Measurements from ENCODE around the gene MORN3.

Gene MORN3

GRCh38 chr12:121701667-121702277, 32.3 kb upstream of the MORN3 start:
- TF ChIP-seq REST (IDR thresholded peaks at IDR 0.05; ENCODE audit: insufficient read depth in 1 of 2, low read depth in 2 of 2, low read length in 2 of 2) (no peak), TAF1 (IDR thresholded peaks at IDR 0.05; ENCODE audit: borderline replicate concordance, insufficient read depth, low read length) (no peak), FOXP2 (optimal IDR thresholded peaks at IDR 0.05; ENCODE audit: borderline replicate concordance, extremely low read depth, extremely low read length, insufficient read depth) (no peak), POLR2AphosphoS5 (IDR thresholded peaks at IDR 0.05; ENCODE audit: low read depth, low read length) (no peak), SIN3A (IDR thresholded peaks at IDR 0.05; ENCODE audit: borderline replicate concordance, insufficient read depth, low read length) (no peak)

- no peak for TF ChIP-seq REST (IDR thresholded peaks at IDR 0.05; ENCODE audit: insufficient read depth in 1 of 2, low read depth in 2 of 2, low read length in 2 of 2)
- TF ChIP-seq POLR2AphosphoS5 (IDR thresholded peaks at IDR 0.05; ENCODE audit: low read depth, low read length) = no peak
- no peak for TF ChIP-seq SIN3A (IDR thresholded peaks at IDR 0.05; ENCODE audit: borderline replicate concordance, insufficient read depth, low read length)
- TF ChIP-seq TAF1 (IDR thresholded peaks at IDR 0.05; ENCODE audit: borderline replicate concordance, insufficient read depth, low read length) = no peak
- no peak for TF ChIP-seq FOXP2 (optimal IDR thresholded peaks at IDR 0.05; ENCODE audit: borderline replicate concordance, extremely low read depth, extremely low read length, insufficient read depth)
Observed at GRCh38 chr12:121697093-121697698, 27.7 kb upstream of the MORN3 start.

DNA sequence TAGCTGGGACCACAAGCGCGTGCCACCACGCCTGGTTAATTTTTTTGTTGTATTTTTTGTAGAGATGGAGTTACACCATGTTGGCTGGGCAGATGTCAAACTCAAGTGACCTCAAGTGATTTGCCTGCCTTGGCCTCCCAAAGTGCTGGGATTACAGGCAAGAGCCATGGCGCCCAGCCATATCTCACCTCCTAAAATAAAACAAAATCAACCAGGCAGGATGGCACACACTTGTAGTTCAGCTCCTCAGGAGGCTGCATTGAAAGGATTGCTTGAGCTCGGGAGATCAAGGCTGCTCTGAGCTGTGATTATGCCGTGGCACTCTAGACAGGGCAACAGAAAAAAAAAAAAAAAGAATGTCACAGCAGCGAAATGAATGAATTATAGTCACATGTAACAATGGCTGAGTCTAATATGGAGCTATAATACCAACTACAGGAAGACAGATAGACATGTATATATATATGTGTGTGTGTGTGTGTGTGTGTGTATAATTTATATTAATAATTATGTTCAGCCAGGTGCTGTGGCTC, 23.8 kb upstream of the MORN3 start:
- TF ChIP-seq SIN3A (IDR thresholded peaks at IDR 0.05; ENCODE audit: borderline replicate concordance, insufficient read depth, low read length) (no peak), REST (IDR thresholded peaks at IDR 0.05; ENCODE audit: insufficient read depth in 1 of 2, low read depth in 2 of 2, low read length in 2 of 2) (no peak), FOXP2 (optimal IDR thresholded peaks at IDR 0.05; ENCODE audit: borderline replicate concordance, extremely low read depth, extremely low read length, insufficient read depth) (no peak), TAF1 (IDR thresholded peaks at IDR 0.05; ENCODE audit: borderline replicate concordance, insufficient read depth, low read length) (no peak), POLR2AphosphoS5 (IDR thresholded peaks at IDR 0.05; ENCODE audit: low read depth, low read length) (no peak)

DNA sequence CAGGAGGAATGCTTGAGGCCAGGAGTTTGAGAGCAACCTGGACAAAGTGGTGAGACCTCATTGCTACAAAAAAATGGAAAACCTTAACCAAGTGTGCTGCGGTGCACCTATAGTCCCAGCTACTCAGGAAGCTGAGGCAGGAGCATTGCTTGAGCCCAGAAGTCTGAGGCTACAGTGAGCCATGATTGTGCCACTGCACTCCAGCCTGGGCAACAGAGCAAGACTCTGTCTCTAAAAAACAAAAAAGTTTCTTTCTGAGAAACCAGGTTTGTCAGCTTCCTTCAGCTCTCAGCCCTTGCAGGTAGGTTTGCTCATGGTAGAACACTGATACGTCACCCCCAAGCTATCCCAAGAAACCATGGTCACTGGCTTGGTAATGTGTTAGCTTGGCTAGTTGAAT, 20.0 kb upstream of the MORN3 start:
- no peak for TF ChIP-seq REST (IDR thresholded peaks at IDR 0.05; ENCODE audit: insufficient read depth in 1 of 2, low read depth in 2 of 2, low read length in 2 of 2)
- TF ChIP-seq SIN3A (IDR thresholded peaks at IDR 0.05; ENCODE audit: borderline replicate concordance, insufficient read depth, low read length) = no peak
- no peak for TF ChIP-seq TAF1 (IDR thresholded peaks at IDR 0.05; ENCODE audit: borderline replicate concordance, insufficient read depth, low read length)
- TF ChIP-seq POLR2AphosphoS5 (IDR thresholded peaks at IDR 0.05; ENCODE audit: low read depth, low read length) = no peak
- no peak for TF ChIP-seq FOXP2 (optimal IDR thresholded peaks at IDR 0.05; ENCODE audit: borderline replicate concordance, extremely low read depth, extremely low read length, insufficient read depth)

Data from PFSK-1 (cell line).